Neural cell (in vitro differentiated cells): ENCODE data around the gene NLRC3. TPM values are rescaled to one million over a fixed set of nuclear protein-coding genes. Genes with fewer than 3 reads are reported as not detected.

Experiments
- H2AFZ ChIP-seq: fragments of 200-600, 300-800 bp; sonication (generic), shearing (Covaris generic); 2 replicates; pipeline ENCODE4 v1.6.0; 2014; ENCODE audit warnings: low read depth, mild to moderate bottlenecking, antibody characterized with exemption, low read length, moderate library complexity
- H3F3A ChIP-seq: fragments of 200-600 bp; shearing (Covaris generic); 2 replicates; pipeline ENCODE4 v1.6.1; 2016; ENCODE audit warnings: mild to moderate bottlenecking, moderate library complexity, mixed read lengths, antibody characterized with exemption, low read length; ENCODE audit not compliant: insufficient read depth, poor library complexity, severe bottlenecking
- H3K27ac ChIP-seq: fragments of 200-600, 300-800 bp; sonication (generic), shearing (Covaris generic); 2 replicates; pipeline ENCODE4 v1.5.1; 2014; ENCODE audit warnings: mild to moderate bottlenecking, low read length, moderate library complexity
- H3K27me3 ChIP-seq: fragments of 300-800, 200-600 bp; sonication (generic), shearing (Covaris generic); 2 replicates; pipeline ENCODE4 v1.6.0; 2014; ENCODE audit warnings: mild to moderate bottlenecking, low read depth, low read length, moderate library complexity; ENCODE audit not compliant: insufficient read depth
- H3K36me3 ChIP-seq: fragments of 300-800, 200-600 bp; sonication (generic), shearing (Covaris generic); 2 replicates; pipeline ENCODE4 v1.5.1; 2014; ENCODE audit warnings: mild to moderate bottlenecking, antibody characterized with exemption, low read length, moderate library complexity; ENCODE audit not compliant: insufficient read depth
- H3K4me2 ChIP-seq: fragments of 300-800, 200-600 bp; sonication (generic), shearing (Covaris generic); 2 replicates; pipeline ENCODE4 v1.6.0; 2014; ENCODE audit warnings: mild to moderate bottlenecking, low read length
- H3K4me3 ChIP-seq: fragments of 300-800, 200-600 bp; sonication (generic), shearing (Covaris generic); 2 replicates; pipeline ENCODE4 v1.5.1; 2014; ENCODE audit warnings: mild to moderate bottlenecking, low read length, moderate library complexity
- H3K79me2 ChIP-seq: fragments of 200-600 bp; shearing (Covaris generic); replicated peaks from 2 replicates; pipeline ENCODE4 v1.6.0; 2014; ENCODE audit warnings: mild to moderate bottlenecking, low read length, moderate library complexity; ENCODE audit not compliant: insufficient read depth
- H3K9ac ChIP-seq: fragments of 300-800, 200-600 bp; sonication (generic), shearing (Covaris generic); 2 replicates; pipeline ENCODE4 v1.6.1; 2016; ENCODE audit warnings: mild to moderate bottlenecking, low read length, mixed read lengths
- H3K9me2 ChIP-seq: fragments of 200-600 bp; shearing (Covaris generic); 2 replicates; pipeline ENCODE4 v1.6.1; 2016; ENCODE audit warnings: mild to moderate bottlenecking, low read length, mixed read lengths; ENCODE audit not compliant: insufficient read depth
- H3K9me3 ChIP-seq: fragments of 200-600, 300-800 bp; sonication (generic), shearing (Covaris generic); 2 replicates; pipeline ENCODE4 v1.6.1; 2016; ENCODE audit warnings: mild to moderate bottlenecking, mixed run types, low read length, moderate library complexity, mixed read lengths
- H4K20me1 ChIP-seq: fragments of 200-600 bp; shearing (Covaris generic); 2 replicates; pipeline ENCODE4 v1.6.1; 2016; ENCODE audit warnings: mild to moderate bottlenecking, mixed run types; ENCODE audit not compliant: insufficient read depth
- CTCF ChIP-seq: fragments of 450-650 bp; IDR thresholded peaks from 2 replicates; pipeline ENCODE4 v1.5.1; 2014; ENCODE audit warnings: antibody characterized with exemption, mild to moderate bottlenecking, moderate library complexity; ENCODE audit not compliant: poor library complexity, severe bottlenecking
- EZH2 ChIP-seq: fragments of 200-600, 300-800 bp; shearing (Covaris generic), sonication (generic); IDR thresholded peaks from 2 replicates; pipeline ENCODE4 v1.6.1; 2014; ENCODE audit warnings: antibody characterized with exemption, low read length, borderline replicate concordance, mild to moderate bottlenecking; ENCODE audit not compliant: insufficient read depth, poor library complexity, severe bottlenecking
- MXI1 ChIP-seq: fragments of 450-650 bp; conservative IDR thresholded peaks from 2 replicates; pipeline ENCODE4 v1.6.1; 2014; ENCODE audit warnings: antibody characterized with exemption, mild to moderate bottlenecking; ENCODE audit not compliant: poor library complexity, severe bottlenecking
- POLR2AphosphoS5 ChIP-seq: IDR thresholded peaks from 2 replicates; pipeline ENCODE4 v1.6.1; 2012
- RAD21 ChIP-seq: fragments of 450-650 bp; conservative IDR thresholded peaks from 2 replicates; pipeline ENCODE4 v1.6.1; 2014; ENCODE audit warnings: antibody characterized with exemption, mild to moderate bottlenecking, moderate library complexity
- REST ChIP-seq: IDR thresholded peaks from 2 replicates; pipeline ENCODE4 v1.6.1; 2012; ENCODE audit warnings: borderline replicate concordance
- SMC3 ChIP-seq: fragments of 450-650 bp; conservative IDR thresholded peaks from 2 replicates; pipeline ENCODE4 v1.6.1; 2014; ENCODE audit warnings: antibody characterized with exemption, mild to moderate bottlenecking, moderate library complexity; ENCODE audit not compliant: poor library complexity
- TAF1 ChIP-seq: IDR thresholded peaks from 2 replicates; pipeline ENCODE4 v1.6.1; 2012; ENCODE audit warnings: low read depth
- polyA plus RNA-seq: library from polyadenylated mRNA; depleted of rRNA; stranded (reverse); fragments of >200 nt; gene quantifications from 2 replicates; pipeline ENCODE4 v1.2.3, GENCODE V29; 2014

Gene NLRC3
- polyA plus RNA-seq, 1 donor from 2014 or later, result 0.57 TPM

- Histone ChIP-seq H3K9me2 (no peaks in the 10 kb centered on the region), H3K27me3 (no peaks in the 10 kb centered on the region), H3K9me3 (no peaks in the 10 kb centered on the region), H4K20me1 (no peaks in the 10 kb centered on the region), H3K79me2 (no peaks in the 10 kb centered on the region), H3K4me2 (no peak overlapping the region), H3K9ac (no peak overlapping the region), H2AFZ (no peak overlapping the region), H3K4me3 (no peak overlapping the region), H3K36me3 (no peaks in the 10 kb centered on the region), H3K27ac (no peak overlapping the region), H3F3A (no peaks in the 10 kb centered on the region)
- TF ChIP-seq SMC3 (no peak), RAD21 (no peak), POLR2AphosphoS5 (no peak), CTCF (no peak), EZH2 (no peak)
Measured at GRCh38 chr16:3584412-3584811, 7.2 kb upstream of the NLRC3 start.

DNA sequence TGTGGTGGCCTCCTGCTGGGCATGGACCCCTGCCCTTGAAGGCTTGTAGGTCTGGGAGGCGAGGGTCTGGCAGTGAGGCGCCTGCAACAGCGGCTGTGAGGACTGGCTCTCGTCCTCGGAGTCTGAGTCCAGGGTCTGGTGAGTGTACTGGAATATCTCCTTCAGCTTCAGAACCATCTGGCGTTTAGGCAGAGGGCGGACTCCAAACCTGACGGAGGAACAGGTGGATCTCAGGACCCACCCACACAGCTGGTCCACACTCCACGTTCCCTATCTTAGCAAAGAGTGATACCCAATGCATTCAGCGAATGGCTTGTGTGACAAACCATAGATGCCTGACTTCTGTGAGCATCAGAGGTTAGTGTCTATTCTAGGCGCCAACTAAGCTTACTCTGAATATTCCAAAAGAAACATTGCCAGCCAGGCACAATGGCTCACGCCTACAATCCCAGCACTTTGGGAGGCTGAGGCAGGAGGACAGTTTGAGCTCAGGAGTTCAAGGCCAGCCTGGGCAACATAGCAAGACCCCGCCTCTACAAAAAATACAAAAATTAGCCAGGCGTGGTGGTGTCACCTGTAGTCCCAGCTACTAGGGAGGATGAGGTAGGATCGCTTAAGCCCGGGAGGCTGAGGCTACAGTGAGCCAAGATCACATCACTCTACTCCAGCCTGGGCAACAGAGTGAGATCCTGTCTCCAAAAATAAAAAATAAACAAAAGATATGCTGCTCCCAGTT lies 6.3 kb upstream of the NLRC3 start:
- Histone ChIP-seq H2AFZ (no peak overlapping the region), H3K27ac (no peak overlapping the region)
- TF ChIP-seq RAD21 (no peak), TAF1 (no peak), EZH2 (no peak), CTCF (no peak), MXI1 (no peak), REST (no peak), SMC3 (no peak)

More for the DNA sequence above, 6.3 kb upstream of the NLRC3 start:
- H3K36me3 ChIP-seq, result no peaks in the 10 kb centered on the region
- no peaks in the 10 kb centered on the region for H3F3A ChIP-seq
- no peaks in the 10 kb centered on the region for H4K20me1 ChIP-seq
- H3K9ac ChIP-seq, result no peak overlapping the region
- no peaks in the 10 kb centered on the region for H3K79me2 ChIP-seq
- no peak overlapping the region for H3K4me2 ChIP-seq
- H3K9me2 ChIP-seq, result no peaks in the 10 kb centered on the region
- H3K27me3 ChIP-seq, result no peaks in the 10 kb centered on the region
- no peaks in the 10 kb centered on the region for H3K9me3 ChIP-seq
- no peak overlapping the region for H3K4me3 ChIP-seq
